ENCODE measurements around the gene MTRR.
A peak's percentile ranks its signal among the peaks of the same experiment; 100 is the strongest.
"Not testable (repeated sequence)": the region's sequence is repeated elsewhere in the genome, so short reads cannot be mapped to it uniquely, and the experiment has no call there.

Gene MTRR

DNA sequence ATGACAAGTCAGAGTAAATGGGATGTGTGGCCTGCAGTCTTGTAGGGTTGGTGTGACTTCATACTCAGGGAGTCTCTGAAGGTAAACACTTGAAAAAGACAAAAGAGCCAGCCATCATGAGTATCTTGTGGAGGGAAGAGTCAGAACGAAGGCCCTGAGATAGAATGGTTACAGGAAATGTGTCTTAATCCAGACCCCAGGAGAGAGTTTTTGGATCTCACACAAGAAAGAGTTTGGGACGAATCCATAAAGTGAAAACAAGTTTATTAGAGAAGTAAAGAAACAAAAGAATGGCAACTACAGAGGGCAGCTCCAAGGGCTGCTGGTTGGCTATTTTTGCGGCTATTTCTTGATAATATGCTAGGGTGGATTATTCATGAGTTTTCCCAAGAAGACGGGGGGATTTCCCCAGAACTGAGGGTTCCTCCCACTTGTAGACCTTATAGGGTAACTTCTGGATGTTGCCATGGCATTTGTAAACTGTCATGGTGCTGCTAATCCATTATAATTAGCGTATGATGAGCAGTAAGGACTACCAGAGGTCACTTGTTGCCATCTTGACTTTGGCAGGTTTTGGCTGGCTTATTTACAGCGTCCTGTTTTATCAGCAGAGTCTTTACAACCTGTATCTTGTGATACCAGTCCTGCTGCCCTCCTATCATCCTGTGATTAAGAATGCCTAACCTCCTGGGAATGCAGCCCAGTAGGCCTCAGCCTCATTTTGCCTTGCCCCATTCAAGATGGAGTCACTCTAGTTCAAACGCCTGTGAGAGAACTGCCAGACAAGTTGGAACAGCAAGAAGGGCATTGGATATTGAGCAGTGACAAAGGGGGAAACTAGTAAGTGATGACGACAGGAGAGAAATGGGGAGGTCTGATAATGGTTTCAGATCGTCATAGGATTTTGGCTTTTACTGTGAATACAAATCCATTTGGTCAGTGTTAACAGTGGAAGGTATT lies 34.0 kb downstream of the MTRR start:
- FAIRE-seq, result no peak
- DNase-seq (ENCODE audit: insufficient read length, low spot score), result no peak
- TF ChIP-seq POU2F2 (IDR thresholded peaks at IDR 0.05; ENCODE audit: low read depth, low read length), result no peak
- TF ChIP-seq POLR2A (IDR thresholded peaks at IDR 0.05; ENCODE audit: low read depth, low read length), result no peak
- no peak for TF ChIP-seq PAX5 (IDR thresholded peaks at IDR 0.05; ENCODE audit: insufficient read depth, low read length, severe bottlenecking)
- TF ChIP-seq POLR2AphosphoS5 (IDR thresholded peaks at IDR 0.05; ENCODE audit: low read depth, low read length), result no peak
- TF ChIP-seq TAF1 (IDR thresholded peaks at IDR 0.05; ENCODE audit: low read depth, low read length), result no peak
- no peak for TF ChIP-seq SPI1 (IDR thresholded peaks at IDR 0.05; ENCODE audit: low read depth, low read length)

DNA sequence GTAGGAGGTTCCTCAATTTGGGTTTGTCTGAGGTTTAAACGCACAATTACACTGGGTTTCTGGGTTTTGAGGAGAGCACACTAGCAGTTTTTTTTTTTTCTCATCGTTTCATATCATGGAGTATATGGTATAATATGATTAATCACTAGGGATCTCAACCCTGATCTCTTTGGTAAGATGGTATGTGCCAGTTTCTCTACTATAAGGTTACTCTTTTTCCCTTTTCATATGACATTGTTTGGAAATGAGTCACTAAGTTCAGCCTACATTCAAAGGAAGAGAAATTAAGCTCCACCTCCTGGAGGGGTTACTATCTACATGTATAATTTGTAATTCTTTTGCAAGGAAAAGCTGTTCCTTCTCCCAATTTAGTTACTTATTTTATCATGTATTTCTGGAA lies 35.2 kb downstream of the MTRR start:
- TF ChIP-seq PAX5 (IDR thresholded peaks at IDR 0.05; ENCODE audit: insufficient read depth, low read length, severe bottlenecking) (no peak), SPI1 (IDR thresholded peaks at IDR 0.05; ENCODE audit: low read depth, low read length) (no peak), POLR2A (IDR thresholded peaks at IDR 0.05; ENCODE audit: low read depth, low read length) (no peak), TAF1 (IDR thresholded peaks at IDR 0.05; ENCODE audit: low read depth, low read length) (no peak), POLR2AphosphoS5 (IDR thresholded peaks at IDR 0.05; ENCODE audit: low read depth, low read length) (no peak), POU2F2 (IDR thresholded peaks at IDR 0.05; ENCODE audit: low read depth, low read length) (no peak)
- FAIRE-seq (no peak), DNase-seq (ENCODE audit: insufficient read length, low spot score) (no peak)

DNA sequence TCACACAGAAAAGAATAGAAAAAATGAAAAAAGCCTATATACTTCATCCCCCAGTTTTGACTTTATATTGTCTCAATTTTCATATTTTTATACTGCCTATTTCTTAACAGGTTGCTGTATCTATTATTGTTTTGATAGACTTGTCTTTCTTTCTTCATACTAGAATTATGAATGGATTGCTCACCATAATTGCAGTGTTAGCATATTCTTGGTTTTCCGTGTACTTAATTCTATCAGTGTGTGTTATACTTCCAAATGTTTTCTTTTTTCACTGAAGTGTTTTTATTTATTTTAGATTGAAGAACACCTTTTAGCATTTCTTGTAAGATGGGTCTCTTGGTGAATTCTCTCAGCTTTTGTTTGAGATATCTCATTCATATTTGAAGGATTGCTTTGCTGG lies 38.7 kb downstream of the MTRR start:
- FAIRE-seq (no peak), DNase-seq (ENCODE audit: insufficient read length, low spot score) (no peak)
- TF ChIP-seq TAF1 (IDR thresholded peaks at IDR 0.05; ENCODE audit: low read depth, low read length), result no peak
- no peak for TF ChIP-seq PAX5 (IDR thresholded peaks at IDR 0.05; ENCODE audit: insufficient read depth, low read length, severe bottlenecking)
- TF ChIP-seq SPI1 (IDR thresholded peaks at IDR 0.05; ENCODE audit: low read depth, low read length), result no peak

DNA sequence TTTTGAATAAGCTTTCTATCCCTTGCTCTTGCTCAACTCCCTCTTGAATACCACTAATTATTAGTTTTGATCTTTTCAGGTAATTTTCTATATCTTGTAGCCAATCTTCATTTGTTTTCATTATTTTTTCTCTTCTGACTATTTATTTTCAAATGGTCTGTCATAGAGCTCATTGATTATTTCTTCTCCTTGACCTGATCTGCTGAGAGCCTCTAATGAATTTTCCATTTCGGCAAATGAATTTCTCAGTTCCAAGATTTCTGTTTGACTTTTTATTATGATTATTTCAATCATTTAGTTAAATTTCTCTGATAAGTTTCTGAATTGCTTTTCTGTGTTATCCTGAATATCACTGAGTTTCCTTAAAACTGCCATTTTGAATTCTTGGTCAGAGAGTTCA lies 39.4 kb downstream of the MTRR start:
- FAIRE-seq, result no peak
- no peak for TF ChIP-seq TAF1 (IDR thresholded peaks at IDR 0.05; ENCODE audit: low read depth, low read length)
- no peak for TF ChIP-seq SPI1 (IDR thresholded peaks at IDR 0.05; ENCODE audit: low read depth, low read length)
- no peak for TF ChIP-seq POLR2AphosphoS5 (IDR thresholded peaks at IDR 0.05; ENCODE audit: low read depth, low read length)
- no peak for TF ChIP-seq POLR2A (IDR thresholded peaks at IDR 0.05; ENCODE audit: low read depth, low read length)
- no peak for TF ChIP-seq PAX5 (IDR thresholded peaks at IDR 0.05; ENCODE audit: insufficient read depth, low read length, severe bottlenecking)
- no peak for TF ChIP-seq POU2F2 (IDR thresholded peaks at IDR 0.05; ENCODE audit: low read depth, low read length)
- DNase-seq (ENCODE audit: insufficient read length, low spot score), result no peak

DNA sequence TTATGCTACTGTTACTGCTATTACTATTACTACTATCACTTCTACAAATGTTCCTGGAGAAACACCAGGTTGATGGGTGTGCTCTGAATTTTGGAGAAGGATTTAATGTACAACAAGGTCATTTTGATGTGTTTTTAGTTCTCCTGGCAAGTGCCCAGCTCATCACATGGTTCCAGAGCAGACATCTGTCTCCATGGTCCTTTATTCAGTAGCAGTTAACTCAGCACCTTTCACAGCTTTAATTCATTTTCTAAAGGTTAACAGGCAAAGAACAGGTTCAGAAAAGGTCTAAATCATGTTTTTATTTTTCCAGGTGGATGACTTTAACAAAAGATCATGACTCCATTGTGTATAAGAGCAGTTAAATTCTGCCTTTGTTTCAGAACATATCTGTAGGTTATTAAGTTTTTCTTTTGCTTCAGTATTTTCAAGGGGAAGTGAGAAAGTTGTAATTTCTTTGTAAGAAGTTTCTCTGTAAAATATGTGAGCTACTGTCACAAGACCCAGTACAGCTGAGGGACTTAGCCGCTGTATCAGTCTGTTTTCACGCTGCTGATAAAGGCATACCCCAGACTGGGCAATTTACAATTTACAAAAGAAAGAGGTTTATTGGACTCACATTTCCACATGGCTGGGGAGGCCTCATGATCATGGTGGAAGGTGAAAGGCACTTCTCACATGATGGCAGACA lies 41.9 kb downstream of the MTRR start:
- DNase-seq (ENCODE audit: insufficient read length, low spot score), result no peak
- peak; percentile 75 for FAIRE-seq
- no peak for TF ChIP-seq PAX5 (IDR thresholded peaks at IDR 0.05; ENCODE audit: insufficient read depth, low read length, severe bottlenecking)
- peak; percentile 79 for TF ChIP-seq SPI1 (IDR thresholded peaks at IDR 0.05; ENCODE audit: low read depth, low read length)

DNA sequence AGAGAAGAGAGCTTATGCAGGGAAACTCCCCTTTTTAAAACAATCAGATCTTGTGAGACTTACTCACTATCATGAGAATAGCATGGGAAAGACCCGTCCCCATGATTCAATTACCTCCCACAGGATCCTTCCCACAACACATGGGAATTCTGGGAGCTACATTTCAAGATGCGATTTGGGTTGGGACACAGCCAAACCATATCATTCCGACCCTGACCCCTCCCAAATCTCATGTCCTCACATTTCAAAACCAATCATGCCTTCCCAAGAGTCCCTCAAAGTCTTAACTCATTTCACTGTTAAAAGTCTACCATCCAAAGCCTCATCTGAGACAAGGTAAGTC lies 42.5 kb downstream of the MTRR start:
- peak; percentile 23 for FAIRE-seq
- not testable (repeated sequence) for DNase-seq (ENCODE audit: insufficient read length, low spot score)

DNA sequence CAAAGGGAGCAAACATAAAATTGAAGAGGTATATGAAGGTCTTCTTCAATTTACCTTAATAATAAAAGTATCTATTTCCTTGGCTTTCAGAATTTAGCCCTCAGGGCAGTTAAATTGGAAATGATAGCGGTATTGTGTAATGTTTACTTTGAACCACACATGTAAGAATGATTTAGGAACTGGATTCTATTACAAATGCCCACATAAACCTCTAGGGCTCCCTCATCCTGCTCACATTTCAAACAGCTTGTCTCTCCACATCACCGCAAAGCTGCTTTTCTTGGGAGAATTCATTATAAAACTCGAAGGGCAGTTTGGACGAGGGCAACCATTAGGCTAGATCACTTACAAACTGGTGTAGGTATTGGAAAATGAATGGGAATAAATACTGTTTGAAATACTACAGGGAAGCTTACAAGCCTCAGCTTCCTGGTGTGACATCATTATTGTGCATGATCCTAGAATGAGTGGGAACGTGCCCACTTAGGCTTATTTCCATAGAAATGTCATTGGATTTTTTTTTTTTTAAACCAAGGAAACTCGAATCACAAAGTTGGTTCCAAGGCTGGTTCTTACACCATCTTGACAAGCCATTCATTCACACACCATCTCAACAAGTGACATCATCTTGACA lies 47.3 kb downstream of the MTRR start:
- DNase-seq (ENCODE audit: insufficient read length, low spot score), result no peak
- no peak for FAIRE-seq
- TF ChIP-seq PAX5 (IDR thresholded peaks at IDR 0.05; ENCODE audit: insufficient read depth, low read length, severe bottlenecking) (no peak), SPI1 (IDR thresholded peaks at IDR 0.05; ENCODE audit: low read depth, low read length) (no peak), POLR2A (IDR thresholded peaks at IDR 0.05; ENCODE audit: low read depth, low read length) (no peak), POU2F2 (IDR thresholded peaks at IDR 0.05; ENCODE audit: low read depth, low read length) (no peak), TAF1 (IDR thresholded peaks at IDR 0.05; ENCODE audit: low read depth, low read length) (no peak), POLR2AphosphoS5 (IDR thresholded peaks at IDR 0.05; ENCODE audit: low read depth, low read length) (no peak)

DNA sequence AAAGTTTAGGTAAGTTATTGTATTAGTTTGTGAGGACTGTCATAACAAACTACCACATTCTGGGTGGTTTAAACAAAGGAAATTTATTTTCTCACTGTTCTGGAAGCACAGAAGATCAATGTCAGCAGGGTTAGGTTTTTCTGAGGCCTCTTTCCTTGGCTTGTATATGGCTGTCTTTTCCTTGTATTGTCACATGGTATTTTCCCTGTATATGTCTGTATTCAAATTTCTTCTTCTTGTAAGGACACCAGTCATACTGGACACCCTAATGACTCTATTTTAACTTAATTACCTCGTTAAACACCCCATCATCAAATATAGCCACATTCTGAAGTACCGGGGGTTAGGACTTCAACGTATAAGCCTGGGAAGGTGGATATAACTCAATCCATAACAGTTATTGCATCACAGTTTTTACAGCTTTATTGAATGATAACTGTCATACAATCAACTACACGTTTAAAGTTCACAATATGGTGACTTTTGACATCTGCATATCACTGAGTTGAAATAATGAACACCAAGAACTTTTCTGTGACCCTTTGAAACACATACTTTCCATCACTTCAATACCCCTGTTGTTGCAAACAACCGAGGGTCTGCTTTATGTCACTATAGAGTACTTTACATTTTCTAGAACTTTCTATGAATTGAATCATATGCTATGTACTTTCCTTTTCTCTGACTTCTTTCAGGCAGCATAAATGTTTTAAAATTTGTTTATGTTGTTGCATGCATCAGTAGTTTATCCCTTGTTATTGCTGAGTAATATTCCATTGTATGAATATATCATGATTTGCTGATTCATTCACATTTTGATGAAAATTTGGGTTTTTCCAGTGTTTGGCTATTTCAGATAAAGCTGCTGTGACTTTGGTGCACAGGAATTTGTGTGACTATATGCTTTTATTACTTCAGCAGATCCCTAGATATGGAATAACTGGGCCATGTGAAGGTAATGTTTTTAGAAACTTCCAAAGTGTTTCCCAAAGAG lies 48.5 kb downstream of the MTRR start:
- no peak for FAIRE-seq
- TF ChIP-seq PAX5 (IDR thresholded peaks at IDR 0.05; ENCODE audit: insufficient read depth, low read length, severe bottlenecking), result no peak
- TF ChIP-seq POLR2AphosphoS5 (IDR thresholded peaks at IDR 0.05; ENCODE audit: low read depth, low read length), result no peak
- no peak for TF ChIP-seq POU2F2 (IDR thresholded peaks at IDR 0.05; ENCODE audit: low read depth, low read length)
- TF ChIP-seq POLR2A (IDR thresholded peaks at IDR 0.05; ENCODE audit: low read depth, low read length), result no peak
- no peak for TF ChIP-seq SPI1 (IDR thresholded peaks at IDR 0.05; ENCODE audit: low read depth, low read length)
- TF ChIP-seq TAF1 (IDR thresholded peaks at IDR 0.05; ENCODE audit: low read depth, low read length), result no peak
- no peak for DNase-seq (ENCODE audit: insufficient read length, low spot score)
